Memory B cell (primary cell): ENCODE results near the gene RSPO3.
"Not testable (repeated sequence)": the region's sequence is repeated elsewhere in the genome, so short reads cannot be mapped to it uniquely, and the experiment has no call there.

Experiments
- ATAC-seq: fragments of 150-1000 bp; cut with Tn5 transposase; 2 replicates; pipeline ENCODE4 v1.10.0; 2021; ENCODE audit warnings: low read depth, mild to moderate bottlenecking, moderate library complexity
- DNase-seq, 2 donors: peaks; one replicate each; pipeline ENCODE4 v3.0.0; 2022; ENCODE audit warnings: low spot score in 2 of 2
- H3K27ac Mint-ChIP-seq: one replicate; pipeline ENCODE4 v1.8.0; 2022; ENCODE audit warnings: mild to moderate bottlenecking, moderate library complexity, mixed read lengths
- H3K27me3 Mint-ChIP-seq: one replicate; pipeline ENCODE4 v1.8.0; 2022; ENCODE audit warnings: mixed read lengths
- H3K36me3 Mint-ChIP-seq: one replicate; pipeline ENCODE4 v1.8.0; 2022; ENCODE audit warnings: mild to moderate bottlenecking, mixed read lengths
- H3K4me1 Mint-ChIP-seq: one replicate; pipeline ENCODE4 v1.8.0; 2022; ENCODE audit warnings: mixed read lengths
- H3K4me3 Mint-ChIP-seq: one replicate; pipeline ENCODE4 v1.8.0; 2022; ENCODE audit warnings: mild to moderate bottlenecking, moderate library complexity, mixed read lengths
- H3K9me3 Mint-ChIP-seq: one replicate; pipeline ENCODE4 v1.8.0; 2022; ENCODE audit warnings: mixed read lengths

RSPO3 gene

GRCh38 chr6:127212376-127212775, 93.9 kb downstream of the RSPO3 start:
- no peaks in the 10 kb centered on the region for H3K4me1 Mint-ChIP-seq
- ATAC-seq (no peak), DNase-seq (no peak)
- no peaks in the 10 kb centered on the region for H3K9me3 Mint-ChIP-seq
- H3K36me3 Mint-ChIP-seq, result no peaks in the 10 kb centered on the region
- no peak overlapping the region for H3K4me3 Mint-ChIP-seq
- peaks cover 8% of the 10 kb centered on the region for H3K27me3 Mint-ChIP-seq
- no peak overlapping the region for H3K27ac Mint-ChIP-seq

- H3K27ac Mint-ChIP-seq, H3K27me3 Mint-ChIP-seq, H3K36me3 Mint-ChIP-seq, DNase-seq, H3K4me1 Mint-ChIP-seq, H3K9me3 Mint-ChIP-seq, ATAC-seq, H3K4me3 Mint-ChIP-seq: not testable (repeated sequence)
These were observed 95.6 kb downstream of the RSPO3 start for GRCh38 chr6:127214032-127214431.

- not testable (repeated sequence) for DNase-seq, H3K4me1 Mint-ChIP-seq, H3K4me3 Mint-ChIP-seq, H3K9me3 Mint-ChIP-seq, H3K36me3 Mint-ChIP-seq, ATAC-seq, H3K27me3 Mint-ChIP-seq, H3K27ac Mint-ChIP-seq
These were observed 96.1 kb downstream of the RSPO3 start for GRCh38 chr6:127214531-127214930.

- Mint-ChIP-seq H3K9me3 (no peaks in the 10 kb centered on the region), H3K4me3 (no peak overlapping the region), H3K4me1 (no peaks in the 10 kb centered on the region), H3K36me3 (no peaks in the 10 kb centered on the region), H3K27ac (no peak overlapping the region), H3K27me3 (peaks cover 10% of the 10 kb centered on the region)
- no peak for ATAC-seq
- DNase-seq, result no peak
These were observed 97.5 kb downstream of the RSPO3 start for GRCh38 chr6:127215931-127216330.

GRCh38 chr6:127216810-127217789, 98.6 kb downstream of the RSPO3 start:
- Mint-ChIP-seq H3K27ac (no peak overlapping the region), H3K4me3 (no peak overlapping the region), H3K27me3 (peaks cover 6% of the 10 kb centered on the region), H3K4me1 (no peaks in the 10 kb centered on the region), H3K36me3 (no peaks in the 10 kb centered on the region), H3K9me3 (no peaks in the 10 kb centered on the region)
- DNase-seq (no peak), ATAC-seq (no peak)

- Mint-ChIP-seq H3K27me3 (peaks cover 8% of the 10 kb centered on the region), H3K4me1 (no peaks in the 10 kb centered on the region), H3K36me3 (no peaks in the 10 kb centered on the region), H3K4me3 (no peak overlapping the region), H3K9me3 (no peaks in the 10 kb centered on the region), H3K27ac (no peak overlapping the region)
- DNase-seq (no peak), ATAC-seq (no peak)
These were observed 101.4 kb downstream of the RSPO3 start for GRCh38 chr6:127219869-127220268.

- no peaks in the 10 kb centered on the region for H3K4me1 Mint-ChIP-seq
- H3K27ac Mint-ChIP-seq, result no peak overlapping the region
- H3K36me3 Mint-ChIP-seq, result no peaks in the 10 kb centered on the region
- peaks cover 11% of the 10 kb centered on the region for H3K27me3 Mint-ChIP-seq
- no peak for ATAC-seq
- no peak for DNase-seq
- no peaks in the 10 kb centered on the region for H3K9me3 Mint-ChIP-seq
- H3K4me3 Mint-ChIP-seq, result no peak overlapping the region
These were observed 102.7 kb downstream of the RSPO3 start for GRCh38 chr6:127221201-127221600.

- H3K4me3 Mint-ChIP-seq, result no peak overlapping the region
- H3K27ac Mint-ChIP-seq, result no peak overlapping the region
- peaks cover 11% of the 10 kb centered on the region for H3K27me3 Mint-ChIP-seq
- DNase-seq, result no peak
- ATAC-seq, result no peak
- no peaks in the 10 kb centered on the region for H3K9me3 Mint-ChIP-seq
- H3K36me3 Mint-ChIP-seq, result no peaks in the 10 kb centered on the region
- no peaks in the 10 kb centered on the region for H3K4me1 Mint-ChIP-seq
These were observed 103.9 kb downstream of the RSPO3 start for GRCh38 chr6:127222418-127222817.

- ATAC-seq (no peak), DNase-seq (no peak)
- H3K9me3 Mint-ChIP-seq, result peaks cover 2% of the 10 kb centered on the region
- no peaks in the 10 kb centered on the region for H3K36me3 Mint-ChIP-seq
- no peak overlapping the region for H3K27ac Mint-ChIP-seq
- H3K4me1 Mint-ChIP-seq, result no peaks in the 10 kb centered on the region
- no peak overlapping the region for H3K4me3 Mint-ChIP-seq
- peaks cover 17% of the 10 kb centered on the region for H3K27me3 Mint-ChIP-seq
These were observed 107.0 kb downstream of the RSPO3 start for GRCh38 chr6:127225497-127225896.

- H3K9me3 Mint-ChIP-seq, result peaks cover 18% of the 10 kb centered on the region
- not testable (repeated sequence) for H3K4me1 Mint-ChIP-seq, H3K27me3 Mint-ChIP-seq, ATAC-seq, H3K27ac Mint-ChIP-seq, DNase-seq, H3K4me3 Mint-ChIP-seq, H3K36me3 Mint-ChIP-seq
These were observed 115.3 kb downstream of the RSPO3 start for GRCh38 chr6:127233819-127234218.

GRCh38 chr6:127243501-127243900, 125.0 kb downstream of the RSPO3 start:
- no peaks in the 10 kb centered on the region for H3K9me3 Mint-ChIP-seq
- H3K27me3 Mint-ChIP-seq, result peaks cover 5% of the 10 kb centered on the region
- no peaks in the 10 kb centered on the region for H3K36me3 Mint-ChIP-seq

More at GRCh38 chr6:127243501-127243900, 125.0 kb downstream of the RSPO3 start:
- DNase-seq, result no peak
- Mint-ChIP-seq H3K4me3 (no peak overlapping the region), H3K27ac (no peak overlapping the region), H3K4me1 (no peaks in the 10 kb centered on the region)
- ATAC-seq, result no peak
